ENCODE data around the gene TCF19.

The TCF19 gene

GRCh38 chr6:31202259-31203166, 44.1 kb downstream of the TCF19 start:
- no peak for DNase-seq (ENCODE audit: low read depth in 1 of 2, low spot score in 1 of 2)

- no peak for DNase-seq (ENCODE audit: low read depth in 1 of 2, low spot score in 1 of 2)
Observed at GRCh38 chr6:31203345-31203979, 45.1 kb downstream of the TCF19 start.

GRCh38 chr6:31204751-31205145, 46.4 kb downstream of the TCF19 start:
- no peak for DNase-seq (ENCODE audit: low read depth in 1 of 2, low spot score in 1 of 2)

GRCh38 chr6:31205638-31206037, 47.2 kb downstream of the TCF19 start:
- DNase-seq (ENCODE audit: low read depth in 1 of 2, low spot score in 1 of 2) = no peak

- DNase-seq (ENCODE audit: low read depth in 1 of 2, low spot score in 1 of 2) = no peak
Observed at GRCh38 chr6:31208506-31208905, 50.1 kb downstream of the TCF19 start.

GRCh38 chr6:31209137-31209536, 50.7 kb downstream of the TCF19 start:
- DNase-seq (ENCODE audit: low read depth in 1 of 2, low spot score in 1 of 2) = no peak

- DNase-seq (ENCODE audit: low read depth in 1 of 2, low spot score in 1 of 2) = no peak
Observed at GRCh38 chr6:31210123-31210522, 51.7 kb downstream of the TCF19 start.

- DNase-seq (ENCODE audit: low read depth in 1 of 2, low spot score in 1 of 2) = no peak
Observed at GRCh38 chr6:31210741-31211532, 52.5 kb downstream of the TCF19 start.

Measured in stimulated activated CD4-positive, alpha-beta T cell treated with anti-CD3 and anti-CD28 coated beads, Interleukin-15, amount 100 ng/mL, for 1 hour (primary cell).